Trophoblast cell (in vitro differentiated cells and primary cell): ENCODE data around the gene PON3.

Source experiments
- DNase-seq, 2 donors: peaks; one replicate each; pipeline ENCODE4 v3.0.0-alpha.2; 2016
- H2AFZ ChIP-seq: 2 replicates; pipeline ENCODE4 v1.6.1; 2013; ENCODE audit warnings: low read length, moderate library complexity, mild to moderate bottlenecking; ENCODE audit not compliant: insufficient read depth, poor library complexity
- H2AK5ac ChIP-seq: 2 replicates; pipeline ENCODE4 v1.6.1; 2013; ENCODE audit warnings: mild to moderate bottlenecking, low read length
- H2BK120ac ChIP-seq: 2 replicates; pipeline ENCODE4 v1.6.1; 2013; ENCODE audit warnings: low read length, mild to moderate bottlenecking, moderate library complexity; ENCODE audit not compliant: insufficient read depth, poor library complexity
- H2BK12ac ChIP-seq: 2 replicates; pipeline ENCODE4 v1.6.1; 2013; ENCODE audit warnings: mild to moderate bottlenecking, low read length, moderate library complexity
- H2BK5ac ChIP-seq: 2 replicates; pipeline ENCODE4 v1.6.1; 2013; ENCODE audit warnings: low read length, low read depth, moderate library complexity, mild to moderate bottlenecking; ENCODE audit not compliant: poor library complexity
- H3K14ac ChIP-seq: 2 replicates; pipeline ENCODE4 v1.6.1; 2013; ENCODE audit warnings: mild to moderate bottlenecking, low read length
- H3K18ac ChIP-seq: 2 replicates; pipeline ENCODE4 v1.6.1; 2013; ENCODE audit warnings: mild to moderate bottlenecking, low read length
- H3K23ac ChIP-seq: 2 replicates; pipeline ENCODE4 v1.6.1; 2013; ENCODE audit warnings: low read length
- H3K27ac ChIP-seq: 2 replicates; pipeline ENCODE4 v1.5.1; 2013; ENCODE audit warnings: low read depth, mild to moderate bottlenecking, inconsistent platforms, low read length, moderate library complexity
- H3K27me3 ChIP-seq: 2 replicates; pipeline ENCODE4 v1.6.1; 2013; ENCODE audit warnings: inconsistent platforms, mild to moderate bottlenecking, low read length, moderate library complexity; ENCODE audit not compliant: insufficient read depth
- H3K36me3 ChIP-seq, 2 experiments: 1 replicate in 1 of 2; 2 replicates in 1 of 2; pipeline ENCODE4 v1.6.1; 2013; ENCODE audit warnings: low read length in 2 of 2, mild to moderate bottlenecking in 2 of 2, moderate library complexity in 1 of 2; ENCODE audit not compliant: insufficient read depth in 2 of 2, control insufficient read depth in 1 of 2
- H3K4ac ChIP-seq: 2 replicates; pipeline ENCODE4 v1.6.1; 2013; ENCODE audit warnings: low read depth, mild to moderate bottlenecking, low read length, moderate library complexity
- H3K4me1 ChIP-seq, 2 experiments: 1 replicate in 1 of 2; 2 replicates in 1 of 2; pipeline ENCODE4 v1.6.1; 2013; ENCODE audit warnings: low read length in 2 of 2, mild to moderate bottlenecking in 2 of 2, moderate library complexity in 1 of 2; ENCODE audit not compliant: insufficient read depth in 2 of 2, control insufficient read depth in 1 of 2
- H3K4me2 ChIP-seq: 2 replicates; pipeline ENCODE4 v1.6.1; 2013; ENCODE audit warnings: inconsistent platforms, mild to moderate bottlenecking, low read length, moderate library complexity
- H3K4me3 ChIP-seq: 2 replicates; pipeline ENCODE4 v1.5.1; 2013; ENCODE audit warnings: mild to moderate bottlenecking, low read depth, low read length, inconsistent platforms
- H3K79me1 ChIP-seq: one replicate; pipeline ENCODE4 v1.6.1; 2013; ENCODE audit warnings: low read length
- H3K79me2 ChIP-seq: 2 replicates; pipeline ENCODE4 v1.6.1; 2013; ENCODE audit warnings: low read length, mild to moderate bottlenecking; ENCODE audit not compliant: control insufficient read depth, insufficient read depth, poor library complexity
- H3K9ac ChIP-seq: 2 replicates; pipeline ENCODE4 v1.6.1; 2013; ENCODE audit warnings: mild to moderate bottlenecking, low read length
- H3K9me3 ChIP-seq: 2 replicates; pipeline ENCODE4 v1.6.1; 2013; ENCODE audit warnings: low read depth, mild to moderate bottlenecking, control low read depth, inconsistent platforms, low read length; ENCODE audit not compliant: insufficient read depth
- H4K12ac ChIP-seq: 2 replicates; pipeline ENCODE4 v1.6.1; 2013; ENCODE audit warnings: low read depth, mild to moderate bottlenecking, low read length, moderate library complexity
- H4K8ac ChIP-seq: 2 replicates; pipeline ENCODE4 v1.6.1; 2013; ENCODE audit warnings: low read depth, mild to moderate bottlenecking, low read length, moderate library complexity
- H4K91ac ChIP-seq: one replicate; pipeline ENCODE4 v1.6.1; 2013; ENCODE audit warnings: low read depth, mild to moderate bottlenecking, low read length, moderate library complexity
- WGBS: extraction: QIAGEN DNeasy Blood & Tissue Kit; methylation state at CpG from one replicate; pipeline ENCODE4 v1.1.7; 2013; ENCODE audit warnings: missing lambda C conversion rate; ENCODE audit not compliant: insufficient read length, insufficient coverage; ENCODE audit errors: extremely low coverage; 5-methylcytosine and 5-hydroxymethylcytosine counted together

PON3 gene

GRCh38 chr7:95330961-95331337 is 65.2 kb downstream of the PON3 start:
- Histone ChIP-seq H3K9me3 (no peaks in the 10 kb centered on the region), H3K9ac (no peak overlapping the region), H2AK5ac (no peak overlapping the region), H4K12ac (no peak overlapping the region), H2BK5ac (no peak overlapping the region), H2BK120ac (no peak overlapping the region), H2AFZ (no peak overlapping the region), H3K4me1 (no peaks in the 10 kb centered on the region), H3K4me3 (no peak overlapping the region), H3K36me3 (no peaks in the 10 kb centered on the region), H3K23ac (no peak overlapping the region), H3K79me2 (no peaks in the 10 kb centered on the region), H4K8ac (no peak overlapping the region), H3K27me3 (no peaks in the 10 kb centered on the region), H4K91ac (no peak overlapping the region), H3K79me1 (no peaks in the 10 kb centered on the region), H3K27ac (no peak overlapping the region), H3K18ac (no peak overlapping the region), H3K4ac (no peak overlapping the region), H2BK12ac (no peak overlapping the region), H3K14ac (no peak overlapping the region), H3K4me2 (no peak overlapping the region)
- WGBS, result no CpG with 5 or more reads among the region's 1 CpG
- DNase-seq, result no peak

- H3K14ac ChIP-seq, result no peak overlapping the region
- WGBS, result no CpG with 5 or more reads among the region's 4 CpGs
These were observed 65.8 kb downstream of the PON3 start for GRCh38 chr7:95330204-95330960.

GRCh38 chr7:95327356-95327755 is 68.8 kb downstream of the PON3 start:
- Histone ChIP-seq H2AK5ac (no peak overlapping the region), H4K91ac (no peak overlapping the region), H3K4ac (no peak overlapping the region), H3K27ac (no peak overlapping the region), H3K27me3 (no peaks in the 10 kb centered on the region), H3K4me1 (no peaks in the 10 kb centered on the region), H3K18ac (no peak overlapping the region), H3K36me3 (no peaks in the 10 kb centered on the region), H2BK120ac (no peak overlapping the region), H3K9me3 (no peaks in the 10 kb centered on the region), H3K79me2 (no peaks in the 10 kb centered on the region), H3K4me3 (no peak overlapping the region), H3K79me1 (no peaks in the 10 kb centered on the region), H2AFZ (no peak overlapping the region), H3K4me2 (no peak overlapping the region), H3K14ac (no peak overlapping the region), H4K8ac (no peak overlapping the region), H3K9ac (no peak overlapping the region), H2BK12ac (no peak overlapping the region), H4K12ac (no peak overlapping the region), H3K23ac (no peak overlapping the region), H2BK5ac (no peak overlapping the region)
- DNase-seq, result no peak
- WGBS, result 100% methylated on average over 1 of the region's 3 CpGs

More at GRCh38 chr7:95330204-95330960, 65.8 kb downstream of the PON3 start:
- Histone ChIP-seq H3K79me2 (no peaks in the 10 kb centered on the region), H3K4me3 (no peak overlapping the region), H3K9me3 (no peaks in the 10 kb centered on the region), H2BK12ac (no peak overlapping the region), H3K9ac (no peak overlapping the region), H3K4ac (no peak overlapping the region), H2AK5ac (no peak overlapping the region), H3K18ac (no peak overlapping the region), H2BK5ac (no peak overlapping the region), H4K12ac (no peak overlapping the region), H4K91ac (no peak overlapping the region), H3K27ac (no peak overlapping the region), H3K79me1 (no peaks in the 10 kb centered on the region), H3K27me3 (no peaks in the 10 kb centered on the region), H3K4me2 (no peak overlapping the region), H2BK120ac (no peak overlapping the region), H4K8ac (no peak overlapping the region), H2AFZ (no peak overlapping the region), H3K36me3 (no peaks in the 10 kb centered on the region), H3K4me1 (no peaks in the 10 kb centered on the region), H3K23ac (no peak overlapping the region)
- no peak for DNase-seq

- no peaks in the 10 kb centered on the region for H3K36me3 ChIP-seq
- H2BK5ac ChIP-seq, result no peak within 1 kb of the TSS
- no peak within 1 kb of the TSS for H3K23ac ChIP-seq
- no peak within 1 kb of the TSS for H4K12ac ChIP-seq
- no peaks in the 10 kb centered on the region for H3K79me1 ChIP-seq
- no CpG with 5 or more reads among the region's 20 CpGs for WGBS
- no peaks in the 10 kb centered on the region for H3K79me2 ChIP-seq
- no peak within 1 kb of the TSS for H4K8ac ChIP-seq
- no peak within 1 kb of the TSS for H3K14ac ChIP-seq
- DNase-seq, result no peak
- no peaks in the 10 kb centered on the region for H3K9me3 ChIP-seq
- H2AFZ ChIP-seq, result no peak within 1 kb of the TSS
- H2AK5ac ChIP-seq, result no peak within 1 kb of the TSS
- no peak within 1 kb of the TSS for H3K4me3 ChIP-seq
- no peak within 1 kb of the TSS for H3K4ac ChIP-seq
- no peak within 1 kb of the TSS for H3K18ac ChIP-seq
- no peak within 1 kb of the TSS for H2BK12ac ChIP-seq
- H3K4me2 ChIP-seq, result no peak within 1 kb of the TSS
- no peak within 1 kb of the TSS for H3K9ac ChIP-seq
- H2BK120ac ChIP-seq, result no peak within 1 kb of the TSS
- no peaks in the 10 kb centered on the region for H3K4me1 ChIP-seq
- no peak within 1 kb of the TSS for H4K91ac ChIP-seq
- no peaks in the 10 kb centered on the region for H3K27me3 ChIP-seq
- H3K27ac ChIP-seq, result no peak within 1 kb of the TSS
These were observed 71.7 kb downstream of the PON3 start, which contains the start of gene PON1 for GRCh38 chr7:95324431-95324830. PON1 (minus strand) TSS chr7:95324532; CDS start chr7:95324475, 57 bp downstream.
